Panc1 (cell line): ENCODE measurements around the gene CASP4. TPM values are rescaled to one million over a fixed set of nuclear protein-coding genes. Genes with fewer than 3 reads are reported as not detected.

Experiments
- ATAC-seq: fragments of 200-7000 bp; cut with Tn5 transposase; 2 replicates; pipeline ENCODE4 v1.9.1; 2020; ENCODE audit warnings: mild to moderate bottlenecking, moderate library complexity
- BruUV-seq: library from RNA; stranded (reverse); fragments of 400-500 nt; replicated peaks from 2 replicates; lab custom pipeline; 2021; lab: Mats Ljungman, UMichigan
- CTCF ChIA-PET: fragments of 300-600 bp; sonication (Branson Sonifier 250); formaldehyde crosslinking; loops from one replicate; lab custom pipeline; 2022; ENCODE audit warnings: antibody characterized with exemption; lab: Charles Lee
- POLR2A ChIA-PET: fragments of 300-600 bp; sonication (Branson Sonifier 250); formaldehyde crosslinking; loops from one replicate; lab custom pipeline; 2022; ENCODE audit warnings: antibody characterized with exemption; lab: Charles Lee
- DNase-seq: peaks from one replicate; pipeline ENCODE4 v3.0.0-alpha.2; 2010; ENCODE audit warnings: low read depth, low spot score
- H3K27ac ChIP-seq: 2 replicates; pipeline ENCODE4 v1.5.1; 2011; ENCODE audit warnings: mild to moderate bottlenecking, low read length, inconsistent platforms
- H3K27me3 ChIP-seq: fragments of 200-500 bp; sonication (Bioruptor generic); 2 replicates; pipeline ENCODE4 v1.6.0; 2014; ENCODE audit warnings: low read length, inconsistent platforms; ENCODE audit not compliant: control insufficient read depth, insufficient read depth
- H3K36me3 ChIP-seq: fragments of 200-500 bp; sonication (Bioruptor generic); 2 replicates; pipeline ENCODE4 v1.5.1; 2014; ENCODE audit warnings: inconsistent platforms, mild to moderate bottlenecking, low read length, moderate library complexity; ENCODE audit not compliant: control insufficient read depth, insufficient read depth
- H3K4me1 ChIP-seq: 2 replicates; pipeline ENCODE4 v1.5.1; 2011; ENCODE audit warnings: inconsistent platforms, mild to moderate bottlenecking, low read length, moderate library complexity; ENCODE audit not compliant: control insufficient read depth, insufficient read depth
- H3K4me3 ChIP-seq, 2 experiments: 2 replicates each; pipeline ENCODE4 v1.5.1; 2011 to 2012; ENCODE audit warnings: low read depth in 2 of 2, low read length in 2 of 2, mild to moderate bottlenecking in 2 of 2, inconsistent platforms in 1 of 2, moderate library complexity in 1 of 2
- H3K9me3 ChIP-seq: fragments of 200-500 bp; sonication (Bioruptor generic); 2 replicates; pipeline ENCODE4 v1.5.1; 2014; ENCODE audit warnings: low read depth, mild to moderate bottlenecking, inconsistent platforms, low read length, moderate library complexity; ENCODE audit not compliant: control insufficient read depth, insufficient read depth
- POLR2AphosphoS5 ChIP-seq: IDR thresholded peaks from 2 replicates; pipeline ENCODE4 v1.6.1; 2012; ENCODE audit warnings: mild to moderate bottlenecking, low read depth, low read length, moderate library complexity
- SIN3A ChIP-seq: IDR thresholded peaks from 2 replicates; pipeline ENCODE4 v1.6.1; 2012; ENCODE audit warnings: low read depth, mild to moderate bottlenecking, low read length, moderate library complexity, borderline replicate concordance; ENCODE audit not compliant: insufficient read depth
- TCF7L2 ChIP-seq: IDR thresholded peaks from 2 replicates; pipeline ENCODE4 v1.6.1; 2011; ENCODE audit warnings: mild to moderate bottlenecking, low read depth, low read length, inconsistent platforms
- in situ Hi-C: cut with HindIII; loops from 2 replicates; pipeline ENCODE4 v1.10.0; 2016; ENCODE audit warnings: low sequenced_read_pairs, low pct_unique_long_range_greater_than_20kb
- intact Hi-C: fragments of 100-400 bp; cut with micrococcal nuclease; formaldehyde crosslinking; loops from one replicate; pipeline ENCODE4 v1.10.0; 2022; ENCODE audit not compliant: unreplicated experiment
- total RNA-seq: library from RNA; stranded (reverse); gene quantifications from one replicate; pipeline ENCODE4 v1.2.1, GENCODE V29; 2021; ENCODE audit not compliant: unreplicated experiment
- TF ChIP-seq, protein P1 (sequence below): fragments of 450-650 bp; IDR thresholded peaks from 2 replicates; pipeline ENCODE4 v1.5.1; 2017; ENCODE audit warnings: mild to moderate bottlenecking
- TF ChIP-seq, protein P2 (sequence below), 2 experiments: IDR thresholded peaks; 2 replicates each; pipeline ENCODE4 v1.6.1; 2011 to 2012; ENCODE audit warnings: low read depth in 2 of 2, control low read depth in 1 of 2, low read length in 1 of 2, mild to moderate bottlenecking in 1 of 2, moderate library complexity in 1 of 2; ENCODE audit not compliant: insufficient read depth in 1 of 2

CASP4 gene
- total RNA-seq, 1 experiment from 2014 or later, result 25.8 TPM

- no TSS peak for BruUV-seq
- ChIA-PET POLR2A (interaction anchor here (0.7 kb wide), 1 partner anchor 139 kb away, joined by 3 read pairs; no protein-coding TSS in a partner anchor), CTCF (no interaction called here)
- H3K9me3 ChIP-seq, result no peaks in the 10 kb centered on the region
- no peaks in the 10 kb centered on the region for H3K4me1 ChIP-seq
- no peaks in the 10 kb centered on the region for H3K27me3 ChIP-seq
- ATAC-seq (no peak), DNase-seq (no peak)
- H3K36me3 ChIP-seq, result no peaks in the 10 kb centered on the region
- intact Hi-C loops, result no loop called here
- no peak overlapping the region for H3K4me3 ChIP-seq
- in situ Hi-C loops, result no loop called here
- TF ChIP-seq, protein P1, sequence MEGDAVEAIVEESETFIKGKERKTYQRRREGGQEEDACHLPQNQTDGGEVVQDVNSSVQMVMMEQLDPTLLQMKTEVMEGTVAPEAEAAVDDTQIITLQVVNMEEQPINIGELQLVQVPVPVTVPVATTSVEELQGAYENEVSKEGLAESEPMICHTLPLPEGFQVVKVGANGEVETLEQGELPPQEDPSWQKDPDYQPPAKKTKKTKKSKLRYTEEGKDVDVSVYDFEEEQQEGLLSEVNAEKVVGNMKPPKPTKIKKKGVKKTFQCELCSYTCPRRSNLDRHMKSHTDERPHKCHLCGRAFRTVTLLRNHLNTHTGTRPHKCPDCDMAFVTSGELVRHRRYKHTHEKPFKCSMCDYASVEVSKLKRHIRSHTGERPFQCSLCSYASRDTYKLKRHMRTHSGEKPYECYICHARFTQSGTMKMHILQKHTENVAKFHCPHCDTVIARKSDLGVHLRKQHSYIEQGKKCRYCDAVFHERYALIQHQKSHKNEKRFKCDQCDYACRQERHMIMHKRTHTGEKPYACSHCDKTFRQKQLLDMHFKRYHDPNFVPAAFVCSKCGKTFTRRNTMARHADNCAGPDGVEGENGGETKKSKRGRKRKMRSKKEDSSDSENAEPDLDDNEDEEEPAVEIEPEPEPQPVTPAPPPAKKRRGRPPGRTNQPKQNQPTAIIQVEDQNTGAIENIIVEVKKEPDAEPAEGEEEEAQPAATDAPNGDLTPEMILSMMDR, result no peak
- TF ChIP-seq, protein P2, sequence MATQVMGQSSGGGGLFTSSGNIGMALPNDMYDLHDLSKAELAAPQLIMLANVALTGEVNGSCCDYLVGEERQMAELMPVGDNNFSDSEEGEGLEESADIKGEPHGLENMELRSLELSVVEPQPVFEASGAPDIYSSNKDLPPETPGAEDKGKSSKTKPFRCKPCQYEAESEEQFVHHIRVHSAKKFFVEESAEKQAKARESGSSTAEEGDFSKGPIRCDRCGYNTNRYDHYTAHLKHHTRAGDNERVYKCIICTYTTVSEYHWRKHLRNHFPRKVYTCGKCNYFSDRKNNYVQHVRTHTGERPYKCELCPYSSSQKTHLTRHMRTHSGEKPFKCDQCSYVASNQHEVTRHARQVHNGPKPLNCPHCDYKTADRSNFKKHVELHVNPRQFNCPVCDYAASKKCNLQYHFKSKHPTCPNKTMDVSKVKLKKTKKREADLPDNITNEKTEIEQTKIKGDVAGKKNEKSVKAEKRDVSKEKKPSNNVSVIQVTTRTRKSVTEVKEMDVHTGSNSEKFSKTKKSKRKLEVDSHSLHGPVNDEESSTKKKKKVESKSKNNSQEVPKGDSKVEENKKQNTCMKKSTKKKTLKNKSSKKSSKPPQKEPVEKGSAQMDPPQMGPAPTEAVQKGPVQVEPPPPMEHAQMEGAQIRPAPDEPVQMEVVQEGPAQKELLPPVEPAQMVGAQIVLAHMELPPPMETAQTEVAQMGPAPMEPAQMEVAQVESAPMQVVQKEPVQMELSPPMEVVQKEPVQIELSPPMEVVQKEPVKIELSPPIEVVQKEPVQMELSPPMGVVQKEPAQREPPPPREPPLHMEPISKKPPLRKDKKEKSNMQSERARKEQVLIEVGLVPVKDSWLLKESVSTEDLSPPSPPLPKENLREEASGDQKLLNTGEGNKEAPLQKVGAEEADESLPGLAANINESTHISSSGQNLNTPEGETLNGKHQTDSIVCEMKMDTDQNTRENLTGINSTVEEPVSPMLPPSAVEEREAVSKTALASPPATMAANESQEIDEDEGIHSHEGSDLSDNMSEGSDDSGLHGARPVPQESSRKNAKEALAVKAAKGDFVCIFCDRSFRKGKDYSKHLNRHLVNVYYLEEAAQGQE (IDR thresholded peaks at IDR 0.05; ENCODE audit: insufficient read depth in 1 of 2, low read depth in 2 of 2, low read length in 1 of 2), result no peak
- TF ChIP-seq SIN3A (no peak), POLR2AphosphoS5 (no peak), TCF7L2 (no peak)
- no peak overlapping the region for H3K27ac ChIP-seq
These were observed 60.2 kb downstream of the CASP4 start for GRCh38 chr11:104908186-104908531.

GRCh38 chr11:104907521-104908185, 60.7 kb downstream of the CASP4 start:
- POLR2A ChIA-PET, result interaction anchor here (0.7 kb wide), 1 partner anchor 139 kb away, joined by 3 read pairs; no protein-coding TSS in a partner anchor

More at GRCh38 chr11:104907521-104908185, 60.7 kb downstream of the CASP4 start:
- CTCF ChIA-PET, result no interaction called here
- Histone ChIP-seq H3K27me3 (no peaks in the 10 kb centered on the region), H3K4me3 (no peak overlapping the region), H3K36me3 (no peaks in the 10 kb centered on the region), H3K27ac (no peak overlapping the region), H3K4me1 (no peaks in the 10 kb centered on the region), H3K9me3 (no peaks in the 10 kb centered on the region)
- BruUV-seq, result no TSS peak
- DNase-seq (no peak), ATAC-seq (no peak)
- intact Hi-C loops (no loop called here), in situ Hi-C loops (no loop called here)
- TF ChIP-seq POLR2AphosphoS5, result no peak
- TF ChIP-seq, protein P1, result no peak
- TF ChIP-seq, protein P2 (IDR thresholded peaks at IDR 0.05; ENCODE audit: insufficient read depth in 1 of 2, low read depth in 2 of 2, low read length in 1 of 2), result no peak
- no peak for TF ChIP-seq TCF7L2
- no peak for TF ChIP-seq SIN3A
